SHP77 (cell line): ENCODE data around the gene RSPH1.

ENCODE experiments used
- DNase-seq, 2 experiments: peaks; one replicate each; lab custom pipeline; 2025; lab: John Stamatoyannopoulos, UW

Gene RSPH1

DNA sequence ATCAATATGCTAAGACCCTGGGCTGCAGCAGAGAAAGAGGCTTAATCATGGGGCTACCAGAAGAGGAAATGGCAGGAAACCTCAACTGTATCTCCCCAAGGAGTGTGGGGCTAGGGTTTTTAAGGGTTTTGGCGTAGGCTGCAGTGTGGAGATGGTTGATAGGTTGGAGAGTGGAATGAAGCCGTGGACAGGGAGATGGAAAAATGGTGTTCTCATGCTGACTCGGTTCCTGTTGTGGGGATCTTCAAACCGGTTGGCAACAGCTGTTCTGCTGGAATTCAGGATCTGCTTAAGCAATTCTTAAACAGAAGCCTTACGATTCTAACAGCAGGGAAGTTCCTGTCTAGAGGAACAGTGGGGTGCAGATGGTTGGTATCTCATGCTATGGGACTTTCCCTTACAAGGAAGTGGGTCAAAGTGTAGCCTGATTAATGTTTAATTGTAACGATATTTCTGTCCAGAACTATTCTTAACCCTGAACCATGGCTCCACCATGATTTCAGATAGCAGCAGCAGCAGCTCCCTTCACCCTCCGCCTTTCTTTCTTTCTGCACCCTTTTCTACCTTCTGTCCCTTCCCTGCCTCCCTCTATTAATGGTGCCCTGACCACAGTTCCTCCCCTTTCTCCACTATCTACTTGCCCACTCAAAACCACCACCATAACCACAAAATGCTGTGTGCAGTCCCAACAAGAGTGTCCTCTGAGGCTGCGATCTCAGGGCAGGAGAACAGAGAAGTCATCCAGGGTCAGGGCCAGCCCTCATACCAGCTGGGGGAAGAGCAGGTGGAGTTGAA is 30.8 kb downstream of the RSPH1 start:
- DNase-seq = no peak

DNA sequence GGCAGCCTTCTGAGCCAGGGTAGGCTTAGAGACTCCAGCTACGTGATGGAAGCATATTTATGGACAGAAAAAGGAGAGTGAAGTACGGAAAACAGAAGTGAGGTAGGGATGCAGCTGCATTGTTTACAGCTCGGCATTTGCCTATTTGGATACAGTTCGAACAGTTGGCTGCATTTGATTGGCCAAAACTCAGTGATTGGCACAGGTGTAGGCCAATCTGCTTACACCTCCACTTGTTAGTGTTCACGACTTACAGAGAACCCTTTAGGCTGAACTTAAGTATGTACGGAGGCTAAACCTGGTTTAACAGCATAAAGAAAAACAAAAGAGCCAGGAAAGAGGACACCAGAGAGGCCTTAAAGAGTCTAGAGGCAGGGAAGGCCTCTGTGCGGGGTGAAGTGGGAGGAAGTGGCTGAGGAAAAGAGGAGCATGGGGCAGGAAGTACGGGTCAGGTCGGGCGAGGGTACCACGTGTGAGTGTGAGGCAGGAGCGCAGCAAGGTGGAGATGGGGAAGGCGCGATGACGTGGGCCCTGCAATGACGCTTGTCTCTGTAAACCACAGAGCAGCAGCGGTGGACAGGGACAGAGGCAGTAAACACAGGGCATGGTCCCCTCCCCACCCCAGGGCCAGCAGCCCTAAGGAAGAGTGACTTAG is 32.0 kb downstream of the RSPH1 start:
- no peak for DNase-seq

- no peak for DNase-seq
Observed at GRCh38 chr21:42461881-42462877, 33.8 kb downstream of the RSPH1 start.

DNA sequence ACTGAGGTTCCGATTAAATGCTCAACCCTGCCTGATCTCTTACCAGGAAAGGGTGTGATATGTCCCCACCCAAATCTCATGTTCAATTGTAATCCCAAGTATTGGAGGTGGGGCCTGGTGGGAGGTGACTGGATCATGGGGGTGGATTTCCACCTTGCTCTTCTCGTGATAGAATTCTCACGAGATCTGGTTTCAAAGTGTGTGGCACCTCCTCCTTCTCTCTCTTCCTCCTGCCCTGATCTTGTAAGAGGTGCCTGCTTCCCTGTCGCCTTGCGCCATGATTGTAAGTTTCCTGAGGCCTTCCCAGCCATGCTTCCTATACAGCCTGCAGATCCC is 34.9 kb downstream of the RSPH1 start:
- DNase-seq = no peak

DNA sequence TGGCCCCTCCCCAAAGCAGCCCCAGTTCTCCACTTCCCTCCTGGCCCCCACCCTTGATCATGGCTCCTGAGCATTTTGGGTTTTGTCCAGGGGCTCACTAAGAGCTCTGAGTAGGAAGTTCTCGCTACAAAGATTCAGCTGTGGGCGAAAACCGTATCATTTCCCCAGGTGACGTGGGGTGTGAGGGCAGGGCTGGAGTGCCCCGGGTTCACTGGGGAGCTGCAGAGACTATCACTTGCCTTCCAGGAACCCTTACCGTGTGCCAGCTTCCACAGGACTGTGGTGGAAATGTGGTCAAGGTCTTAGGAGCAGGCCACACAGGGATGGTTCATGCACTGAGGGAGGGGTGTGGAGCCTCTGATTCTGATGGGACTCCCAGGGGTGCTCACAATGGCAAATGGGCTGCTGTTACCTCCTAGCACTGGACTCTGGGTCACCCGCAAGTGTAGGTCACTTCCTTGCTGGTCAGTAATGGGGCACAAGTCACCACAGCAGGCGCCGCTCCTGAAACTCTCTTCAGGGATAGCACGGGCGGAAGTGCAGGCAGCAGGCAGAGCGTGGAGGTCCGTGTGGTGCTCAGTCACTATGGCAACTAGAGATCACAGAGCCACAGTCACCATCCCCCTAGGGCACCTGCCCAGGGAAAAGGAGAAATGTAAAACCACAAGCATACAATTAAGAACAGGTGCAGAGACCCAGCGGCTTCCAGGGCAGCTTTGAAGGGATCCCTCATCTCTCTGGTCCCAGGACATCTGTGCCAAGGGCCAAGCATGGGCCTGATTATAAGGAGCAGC is 35.4 kb downstream of the RSPH1 start:
- DNase-seq = peak; percentile 73 to 78

DNA sequence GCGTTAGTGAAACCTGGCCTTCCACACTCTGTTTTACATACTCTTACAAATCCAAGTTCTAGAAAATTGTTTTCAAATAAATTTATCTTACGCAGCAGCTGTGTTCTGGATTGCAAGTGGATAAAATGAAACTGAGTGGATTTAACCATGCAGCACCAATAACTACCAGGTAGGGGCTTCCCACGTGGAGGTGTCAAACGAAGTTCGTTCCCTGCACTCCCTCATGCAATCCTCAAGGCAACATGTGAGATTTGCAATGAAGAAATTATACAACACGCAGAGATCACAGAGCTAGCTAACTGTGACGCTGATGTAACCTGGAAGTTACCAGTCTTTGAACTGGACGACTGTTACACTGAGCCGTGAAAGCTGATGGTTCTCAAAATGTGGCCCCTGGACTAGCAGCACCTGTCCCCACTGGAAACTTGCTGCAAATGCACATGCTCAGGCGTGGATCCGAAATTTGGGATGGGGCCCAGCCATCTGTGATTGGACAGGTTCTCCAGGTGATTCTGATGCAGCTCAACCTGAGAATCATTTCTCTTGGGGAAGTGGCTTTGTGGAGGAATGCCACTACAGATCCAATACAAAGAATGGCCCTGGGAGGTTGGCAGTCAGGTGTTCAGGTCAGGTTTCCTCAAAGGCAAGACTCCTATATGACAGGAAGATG is 36.3 kb downstream of the RSPH1 start:
- no peak for DNase-seq

- no peak for DNase-seq
Observed at GRCh38 chr21:42459082-42459460, 37.0 kb downstream of the RSPH1 start.

- DNase-seq = no peak
Observed at GRCh38 chr21:42456457-42456856, 39.6 kb downstream of the RSPH1 start.

DNA sequence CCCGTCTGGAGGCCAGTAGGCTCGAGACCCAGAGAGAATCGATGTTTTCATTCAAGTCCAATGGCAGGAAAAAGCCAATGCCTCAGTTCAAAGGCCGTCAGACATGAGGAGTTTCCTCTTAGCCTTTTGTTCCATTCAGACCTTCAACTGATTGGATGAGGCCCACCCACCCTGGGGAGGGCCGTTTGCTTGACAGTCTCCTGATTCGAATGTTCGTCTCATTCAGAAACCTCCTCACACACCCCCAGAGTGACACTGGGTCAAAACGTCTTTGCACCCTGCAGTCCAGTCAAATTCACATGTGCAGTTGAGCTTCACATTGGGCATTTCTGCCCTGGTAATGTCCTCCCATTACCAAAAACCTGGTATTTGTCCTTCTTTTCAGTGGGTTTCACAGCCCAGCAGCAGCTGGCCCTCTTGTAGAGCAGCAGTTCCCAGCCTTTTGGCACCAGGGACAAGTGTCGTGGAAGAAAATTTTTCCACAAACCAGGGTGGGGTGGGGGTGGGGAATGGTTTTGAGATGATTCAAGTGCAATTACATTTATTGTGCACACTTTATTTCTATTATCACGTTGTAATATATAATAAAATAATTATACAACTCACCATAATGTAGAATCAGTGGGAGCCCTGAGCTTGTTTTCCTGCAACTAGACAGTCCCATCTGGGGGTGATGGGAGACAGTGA is 40.1 kb downstream of the RSPH1 start:
- no peak for DNase-seq

GRCh38 chr21:42455196-42455595 is 40.8 kb downstream of the RSPH1 start:
- no peak for DNase-seq

DNA sequence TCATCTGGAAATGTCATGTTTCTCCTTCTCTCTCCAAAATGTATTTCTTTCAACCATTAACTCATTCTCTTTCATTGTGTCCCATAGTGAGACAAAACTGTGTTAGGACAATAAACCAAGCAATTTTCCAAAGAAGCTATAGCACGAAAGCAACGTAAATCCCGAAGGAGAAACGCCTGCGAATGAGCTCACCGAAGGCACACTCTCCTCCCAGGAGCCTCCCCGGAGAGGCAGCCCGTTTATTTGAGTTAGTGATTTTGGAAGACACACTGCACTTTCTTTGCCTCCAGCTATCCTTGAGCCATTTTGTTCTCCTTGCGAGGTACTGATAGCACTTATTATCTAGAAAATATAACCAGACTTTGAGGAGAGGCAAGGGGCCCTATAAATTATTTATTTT is 41.2 kb downstream of the RSPH1 start:
- DNase-seq = no peak

- DNase-seq = no peak
Observed at GRCh38 chr21:42453986-42454570, 41.9 kb downstream of the RSPH1 start.

- no peak for DNase-seq
Observed at GRCh38 chr21:42453224-42453985, 42.6 kb downstream of the RSPH1 start.

- no peak for DNase-seq
Observed at GRCh38 chr21:42452401-42453223, 43.4 kb downstream of the RSPH1 start.

DNA sequence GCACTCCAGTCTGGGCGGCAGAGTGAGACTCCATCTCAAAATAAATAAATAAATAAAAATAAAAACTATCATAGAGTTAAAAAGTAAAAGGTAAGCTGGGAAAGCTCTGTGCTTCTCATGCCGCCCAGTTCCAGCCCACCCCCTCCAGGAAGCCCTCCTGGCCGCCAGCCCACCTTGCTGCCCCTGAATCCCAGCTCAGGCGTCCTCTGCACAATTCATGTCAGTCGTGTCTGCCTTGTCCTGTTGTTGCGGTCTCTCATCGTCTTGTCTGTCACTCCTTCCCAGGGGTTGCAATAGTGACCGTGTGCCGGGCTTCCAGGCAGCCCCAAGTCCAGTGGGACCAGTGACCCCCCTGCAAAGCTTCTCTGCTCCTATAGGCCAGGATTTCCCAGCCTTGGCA is 44.1 kb downstream of the RSPH1 start:
- no peak for DNase-seq

- DNase-seq = no peak
Observed at GRCh38 chr21:42448686-42449085, 47.3 kb downstream of the RSPH1 start.

GRCh38 chr21:42447732-42448131 is 48.3 kb downstream of the RSPH1 start:
- DNase-seq = no peak

- peak in 1 of 2 experiments; percentile 22 for DNase-seq
Observed at GRCh38 chr21:42447182-42447581, 48.8 kb downstream of the RSPH1 start.

DNA sequence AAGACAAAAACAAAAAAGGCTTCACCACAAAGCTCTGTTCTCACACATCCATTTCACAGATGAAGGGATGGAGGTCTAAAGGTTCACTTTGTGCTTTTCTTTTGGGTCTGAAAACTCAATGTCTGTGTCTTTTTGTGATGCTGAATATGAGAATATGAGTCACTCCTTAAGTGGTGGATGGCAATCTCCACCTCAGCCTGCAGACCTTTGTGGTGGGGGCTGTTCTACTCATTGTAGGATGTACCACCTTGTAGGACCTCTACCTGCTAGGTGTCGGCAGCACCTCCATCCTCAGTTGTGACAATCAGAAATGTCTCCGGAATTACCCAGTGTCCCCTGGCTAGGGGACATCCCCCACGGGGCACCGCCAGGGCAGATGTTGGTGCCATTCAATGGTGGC is 49.5 kb downstream of the RSPH1 start:
- no peak for DNase-seq
